GM19372 (cell line): ENCODE data around the gene JUP.
"Not testable (repeated sequence)": the region's sequence is repeated elsewhere in the genome, so short reads cannot be mapped to it uniquely, and the experiment has no call there.

Experiments used
- ATAC-seq: cut with Tn5 transposase; IDR thresholded peaks from one replicate; pipeline ENCODE4 v1.9.1; 2021; ENCODE audit warnings: mild to moderate bottlenecking, low read depth, moderate library complexity; ENCODE audit not compliant: unreplicated experiment

Gene JUP

DNA sequence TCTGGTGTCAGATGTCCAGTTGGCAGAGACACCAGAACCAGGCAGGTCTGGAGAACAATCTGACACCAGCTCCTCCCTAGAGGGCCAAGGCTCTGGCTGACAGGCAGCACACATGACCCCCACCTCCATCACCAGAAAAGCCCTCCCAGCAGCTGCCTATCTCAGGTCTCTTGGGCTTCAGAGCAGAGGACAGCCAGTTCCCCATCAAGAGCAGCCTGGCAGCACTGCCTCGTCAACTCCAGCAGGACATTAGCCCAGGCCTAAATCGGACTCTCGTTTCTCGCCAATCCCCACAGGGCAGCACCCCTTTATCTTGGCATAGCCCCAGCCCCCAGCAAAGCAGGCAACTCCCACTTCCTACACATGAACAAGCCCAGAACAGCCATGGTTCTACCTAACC lies 4.4 kb downstream of the JUP start:
- no peak for ATAC-seq

- ATAC-seq, result no peak
Measured at GRCh38 chr17:41781404-41782110, 5.0 kb downstream of the JUP start.

DNA sequence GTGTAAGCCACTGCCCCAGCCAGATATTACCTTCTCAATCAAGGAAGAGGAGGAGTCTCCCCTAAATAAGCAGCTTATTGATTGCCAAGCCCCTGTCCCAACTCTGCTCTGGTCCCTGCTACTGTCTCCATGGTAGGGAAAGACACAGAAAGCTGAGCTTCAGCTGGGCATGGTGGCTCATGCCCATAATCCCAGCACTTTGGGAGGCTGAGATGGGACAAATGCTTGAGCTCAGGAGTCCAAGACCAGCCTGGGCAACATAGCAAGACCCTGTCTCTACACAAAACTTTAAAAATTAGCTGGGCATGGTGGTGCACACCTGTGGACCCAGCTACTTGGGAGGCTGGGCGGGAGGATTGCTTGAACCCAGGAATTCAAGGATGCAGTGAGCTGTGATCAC lies 6.6 kb downstream of the JUP start:
- no peak for ATAC-seq

GRCh38 chr17:41777574-41778188 lies 8.8 kb downstream of the JUP start:
- no peak for ATAC-seq

GRCh38 chr17:41777157-41777573 lies 9.3 kb downstream of the JUP start:
- no peak for ATAC-seq

GRCh38 chr17:41776262-41776900 lies 10.1 kb downstream of the JUP start:
- ATAC-seq, result not testable (repeated sequence)

GRCh38 chr17:41775394-41776226 lies 10.9 kb downstream of the JUP start:
- no peak for ATAC-seq

GRCh38 chr17:41773731-41774193 lies 12.7 kb downstream of the JUP start:
- no peak for ATAC-seq

DNA sequence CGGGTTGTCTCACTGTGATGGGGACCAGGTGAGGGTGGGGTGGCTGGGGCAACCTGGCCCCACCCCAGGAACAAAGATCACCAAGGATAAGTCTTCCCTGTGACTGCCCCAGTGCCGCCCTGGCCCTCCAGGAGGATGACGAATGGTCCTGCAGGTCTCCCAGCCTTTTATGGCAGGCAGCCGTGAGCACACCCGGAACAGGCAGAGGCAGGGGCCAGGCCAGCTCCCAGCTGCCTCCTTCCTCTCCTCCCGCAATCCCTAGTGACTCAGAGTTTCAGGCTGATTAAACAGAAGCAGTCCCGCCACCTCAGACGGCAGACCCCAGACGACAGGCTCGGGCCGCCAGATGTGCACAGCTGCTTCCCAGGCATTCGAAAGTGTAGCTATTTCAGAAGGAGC lies 13.3 kb downstream of the JUP start:
- ATAC-seq, result no peak

GRCh38 chr17:41772586-41773189 lies 13.8 kb downstream of the JUP start:
- ATAC-seq, result no peak

DNA sequence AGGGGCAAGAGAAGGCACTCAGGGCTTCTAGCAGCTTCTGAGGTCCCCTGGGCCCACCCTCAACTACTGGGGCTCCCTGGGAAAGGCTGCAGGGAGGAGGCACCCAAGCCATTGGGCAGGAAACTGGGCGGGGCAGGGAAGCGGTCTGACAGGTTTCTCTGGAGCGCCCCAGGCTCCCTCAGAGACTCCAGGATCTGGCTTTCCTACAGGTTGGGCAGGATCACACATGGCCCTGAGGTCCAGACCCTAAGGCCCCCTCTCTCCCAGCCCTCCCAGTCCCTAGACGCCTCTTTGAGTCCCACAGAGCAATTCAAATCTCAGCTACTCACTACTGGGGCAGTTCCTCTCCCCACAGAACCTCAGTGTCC lies 14.3 kb downstream of the JUP start:
- ATAC-seq, result no peak

DNA sequence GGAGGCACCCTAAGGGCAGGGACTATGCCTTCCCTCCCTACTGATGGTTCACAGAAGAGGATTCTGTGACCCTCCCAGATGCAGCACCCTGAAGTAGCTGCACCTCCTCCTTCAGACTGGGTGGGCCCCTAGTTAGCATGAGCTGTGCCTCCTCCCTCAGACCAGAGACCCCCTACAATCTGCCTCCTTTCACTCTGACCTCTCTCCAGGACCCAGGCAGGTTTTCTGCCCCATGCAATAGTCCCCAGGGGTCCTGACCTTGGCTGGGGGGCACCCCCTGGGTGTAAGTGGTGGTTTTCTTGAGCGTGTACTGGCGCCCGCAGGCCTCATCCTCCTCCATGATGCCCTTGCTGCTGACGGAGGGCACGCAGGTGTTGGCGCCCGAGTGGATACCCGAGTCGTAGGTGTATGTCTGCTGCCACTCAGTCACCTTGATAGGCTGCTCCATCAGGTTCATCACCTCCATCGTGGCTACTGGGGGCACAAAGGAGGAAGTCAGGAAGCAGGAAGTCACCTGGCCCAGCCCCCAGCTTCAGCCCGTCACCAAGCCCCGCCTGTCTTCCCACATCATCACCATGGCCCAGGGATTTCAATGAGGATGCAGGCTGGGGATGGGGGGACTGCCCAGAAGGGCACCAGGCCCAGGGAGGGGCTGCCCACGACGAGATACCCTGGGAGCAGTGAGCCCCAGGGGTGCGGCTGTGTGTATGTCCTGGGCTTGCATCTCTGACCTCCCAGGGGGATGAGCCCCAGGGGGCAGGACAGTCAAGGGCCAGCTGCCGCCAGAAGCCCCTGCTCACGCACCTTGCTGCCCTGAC lies 14.9 kb downstream of the JUP start:
- ATAC-seq, result no peak

DNA sequence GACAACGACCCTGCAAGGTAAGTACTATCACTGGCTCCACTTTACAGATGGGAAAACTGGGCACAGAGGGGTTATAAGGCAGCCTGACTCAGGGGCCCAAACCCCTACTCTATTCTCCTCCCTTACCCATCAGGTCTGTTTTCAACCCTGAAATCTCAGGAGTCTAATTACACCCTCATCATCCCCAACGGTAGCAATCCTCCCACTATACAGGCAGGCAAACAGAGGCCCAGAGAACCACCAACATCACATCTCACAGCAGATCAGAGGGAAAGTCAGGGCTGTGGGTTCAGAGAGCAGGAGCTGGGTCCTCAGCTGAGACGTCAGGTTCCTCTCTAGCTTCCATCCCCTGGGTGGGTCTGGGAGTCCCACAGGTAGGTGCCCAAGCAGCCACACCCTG lies 16.5 kb downstream of the JUP start:
- no peak for ATAC-seq

- no peak for ATAC-seq
Measured at GRCh38 chr17:41769346-41769862, 17.1 kb downstream of the JUP start.

- ATAC-seq, result no peak
Measured at GRCh38 chr17:41768682-41769288, 17.7 kb downstream of the JUP start.

GRCh38 chr17:41767324-41768042 lies 19.0 kb downstream of the JUP start:
- ATAC-seq, result no peak

DNA sequence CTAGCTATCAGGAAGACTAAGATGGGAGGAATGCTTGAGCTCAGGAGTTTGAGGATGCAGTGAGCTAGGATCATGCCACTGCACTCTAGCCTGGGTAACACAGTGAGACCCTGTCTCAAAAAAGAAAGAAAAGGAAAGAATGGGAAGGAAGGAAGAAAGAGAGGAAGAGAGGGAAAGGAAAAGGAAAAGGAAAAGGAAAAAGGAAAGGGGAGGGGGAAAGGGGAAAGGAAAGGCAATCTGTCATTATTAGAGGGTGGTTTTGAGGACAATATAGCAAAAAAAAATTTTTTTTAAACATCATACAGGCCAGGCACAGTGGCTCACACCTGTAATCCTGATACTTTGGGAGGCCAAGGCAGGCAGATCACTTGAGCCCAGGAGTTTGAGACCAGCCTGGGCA lies 20.4 kb downstream of the JUP start:
- ATAC-seq, result no peak

DNA sequence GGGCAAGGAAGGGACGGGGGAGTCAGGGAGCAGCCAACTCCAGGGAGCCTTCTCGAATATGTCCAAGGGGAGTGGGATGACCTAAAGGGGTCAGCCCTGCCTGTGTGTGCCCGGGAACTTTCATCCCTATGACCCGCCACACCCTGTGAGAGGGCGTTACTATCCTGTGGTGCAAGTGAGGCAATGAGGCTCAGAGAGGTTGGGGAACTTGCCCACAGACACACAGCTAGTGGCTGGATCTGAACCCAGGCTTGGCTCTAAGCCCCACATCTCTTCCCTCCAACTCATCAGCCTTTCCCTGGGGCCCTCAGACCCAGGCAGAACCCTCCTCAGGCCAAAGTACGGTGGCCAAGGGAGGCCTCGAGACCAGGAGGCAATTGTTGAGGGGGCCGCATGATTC lies 23.2 kb downstream of the JUP start:
- ATAC-seq, result no peak

DNA sequence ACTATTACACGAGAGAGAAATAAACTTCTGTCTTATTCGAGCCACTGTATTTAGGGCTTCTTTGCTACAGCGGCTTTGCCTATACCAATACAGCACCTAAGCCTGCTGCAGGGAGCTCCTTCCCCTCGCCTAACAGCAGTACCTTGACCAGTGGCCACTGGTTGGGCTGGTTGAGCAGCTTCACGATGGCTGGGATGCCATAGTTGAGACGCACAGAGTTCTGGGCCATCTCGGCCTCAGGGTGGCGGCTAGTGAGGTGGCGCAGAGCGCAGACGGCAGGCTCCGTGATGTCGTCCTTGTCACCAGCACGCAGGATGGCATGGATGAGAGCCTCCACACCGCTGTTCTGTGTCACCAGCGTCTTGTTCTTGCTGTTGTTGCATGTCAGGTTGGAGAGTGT lies 23.7 kb downstream of the JUP start:
- ATAC-seq, result no peak
